Activated CD4-positive, CD25-positive, alpha-beta regulatory T cell (primary cell): ENCODE measurements around the gene CACNA1H.
"Not testable (repeated sequence)": the region's sequence is repeated elsewhere in the genome, so short reads cannot be mapped to it uniquely, and the experiment has no call there.

Experiments
- DNase-seq, 4 experiments: peaks; one replicate each; lab custom pipeline; 2025; lab: John Stamatoyannopoulos, UW

The CACNA1H gene

DNA sequence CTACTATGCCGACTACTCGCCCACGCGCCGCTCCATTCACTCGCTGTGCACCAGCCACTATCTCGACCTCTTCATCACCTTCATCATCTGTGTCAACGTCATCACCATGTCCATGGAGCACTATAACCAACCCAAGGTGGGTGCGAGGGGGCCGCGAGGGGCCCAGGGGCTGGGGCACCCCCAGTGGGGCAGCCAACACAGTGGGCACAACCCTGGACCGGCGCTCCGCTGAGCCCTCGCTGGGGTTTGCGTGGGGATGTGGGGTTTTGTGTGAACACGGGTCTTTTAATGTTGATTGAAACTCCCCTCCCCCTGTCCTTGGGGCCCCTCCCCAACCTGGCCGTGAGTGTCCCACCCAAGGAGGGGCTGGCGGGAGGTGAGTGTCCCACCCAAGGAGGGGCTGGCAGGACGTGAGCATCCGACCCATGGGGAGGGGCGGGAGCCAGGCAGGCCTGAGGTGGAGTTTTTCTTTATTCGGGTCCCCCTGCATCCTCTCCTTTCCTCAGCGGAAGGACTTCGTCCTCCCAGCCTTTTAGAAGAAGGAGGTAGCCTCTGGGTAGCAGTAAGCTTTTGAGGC, 61.0 kb downstream of the CACNA1H start:
- no peak for DNase-seq

- no peak for DNase-seq
Measured at GRCh38 chr16:1214719-1215118, 61.8 kb downstream of the CACNA1H start.

GRCh38 chr16:1215574-1216295, 62.8 kb downstream of the CACNA1H start:
- no peak for DNase-seq

GRCh38 chr16:1216296-1216619, 63.4 kb downstream of the CACNA1H start:
- no peak for DNase-seq

- no peak for DNase-seq
Measured at GRCh38 chr16:1216681-1217400, 63.9 kb downstream of the CACNA1H start.

- no peak for DNase-seq
Measured at GRCh38 chr16:1217526-1217925, 64.6 kb downstream of the CACNA1H start.

GRCh38 chr16:1218061-1218929, 65.4 kb downstream of the CACNA1H start:
- DNase-seq = no peak

- DNase-seq = no peak
Measured at GRCh38 chr16:1218930-1219611, 66.2 kb downstream of the CACNA1H start.

DNA sequence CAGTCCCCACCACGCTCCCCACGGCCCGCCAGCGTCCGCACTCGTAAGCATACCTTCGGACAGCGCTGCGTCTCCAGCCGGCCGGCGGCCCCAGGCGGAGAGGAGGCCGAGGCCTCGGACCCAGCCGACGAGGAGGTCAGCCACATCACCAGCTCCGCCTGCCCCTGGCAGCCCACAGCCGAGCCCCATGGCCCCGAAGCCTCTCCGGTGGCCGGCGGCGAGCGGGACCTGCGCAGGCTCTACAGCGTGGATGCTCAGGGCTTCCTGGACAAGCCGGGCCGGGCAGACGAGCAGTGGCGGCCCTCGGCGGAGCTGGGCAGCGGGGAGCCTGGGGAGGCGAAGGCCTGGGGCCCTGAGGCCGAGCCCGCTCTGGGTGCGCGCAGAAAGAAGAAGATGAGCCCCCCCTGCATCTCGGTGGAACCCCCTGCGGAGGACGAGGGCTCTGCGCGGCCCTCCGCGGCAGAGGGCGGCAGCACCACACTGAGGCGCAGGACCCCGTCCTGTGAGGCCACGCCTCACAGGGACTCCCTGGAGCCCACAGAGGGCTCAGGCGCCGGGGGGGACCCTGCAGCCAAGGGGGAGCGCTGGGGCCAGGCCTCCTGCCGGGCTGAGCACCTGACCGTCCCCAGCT, 67.3 kb downstream of the CACNA1H start:
- no peak for DNase-seq

- no peak for DNase-seq
Measured at GRCh38 chr16:1220841-1221627, 68.1 kb downstream of the CACNA1H start.

- DNase-seq = no peak
Measured at GRCh38 chr16:1221628-1222552, 69.0 kb downstream of the CACNA1H start.

GRCh38 chr16:1222553-1223354, 69.8 kb downstream of the CACNA1H start:
- no peak for DNase-seq

- DNase-seq = no peak
Measured at GRCh38 chr16:1223355-1224214, 70.7 kb downstream of the CACNA1H start.

- DNase-seq = no peak
Measured at GRCh38 chr16:1224558-1224957, 71.7 kb downstream of the CACNA1H start.

- no peak for DNase-seq
Measured at GRCh38 chr16:1225051-1225451, 72.1 kb downstream of the CACNA1H start, which contains the start of gene TPSG1. Gene TPSG1 (minus strand): TSS chr16:1225268. CDS start chr16:1225252, 16 bp downstream.

- DNase-seq = not testable (repeated sequence)
Measured at GRCh38 chr16:1225728-1226311, 72.9 kb downstream of the CACNA1H start.

DNA sequence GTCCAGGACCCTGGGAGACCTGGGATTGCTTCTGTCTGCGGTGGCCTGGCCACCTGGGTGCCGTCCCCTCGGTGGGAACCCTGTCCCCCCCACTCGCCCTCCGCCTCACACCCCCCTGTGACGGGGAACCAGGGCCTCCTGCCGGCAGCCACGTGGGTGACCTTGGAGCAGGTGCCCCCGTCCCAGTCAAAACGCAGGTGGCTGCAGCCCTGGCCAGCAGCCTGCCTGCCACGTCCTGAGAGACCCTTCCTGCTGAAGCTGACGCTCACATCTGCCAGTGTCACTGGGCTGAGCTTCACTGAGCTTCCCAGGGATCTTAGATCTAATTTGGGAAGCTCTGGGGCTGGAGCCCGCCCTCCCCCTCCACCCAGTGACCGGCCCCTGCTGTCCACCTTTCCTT, 73.8 kb downstream of the CACNA1H start:
- DNase-seq = not testable (repeated sequence)
